ENCODE results near the gene TPM2.

The TPM2 gene

DNA sequence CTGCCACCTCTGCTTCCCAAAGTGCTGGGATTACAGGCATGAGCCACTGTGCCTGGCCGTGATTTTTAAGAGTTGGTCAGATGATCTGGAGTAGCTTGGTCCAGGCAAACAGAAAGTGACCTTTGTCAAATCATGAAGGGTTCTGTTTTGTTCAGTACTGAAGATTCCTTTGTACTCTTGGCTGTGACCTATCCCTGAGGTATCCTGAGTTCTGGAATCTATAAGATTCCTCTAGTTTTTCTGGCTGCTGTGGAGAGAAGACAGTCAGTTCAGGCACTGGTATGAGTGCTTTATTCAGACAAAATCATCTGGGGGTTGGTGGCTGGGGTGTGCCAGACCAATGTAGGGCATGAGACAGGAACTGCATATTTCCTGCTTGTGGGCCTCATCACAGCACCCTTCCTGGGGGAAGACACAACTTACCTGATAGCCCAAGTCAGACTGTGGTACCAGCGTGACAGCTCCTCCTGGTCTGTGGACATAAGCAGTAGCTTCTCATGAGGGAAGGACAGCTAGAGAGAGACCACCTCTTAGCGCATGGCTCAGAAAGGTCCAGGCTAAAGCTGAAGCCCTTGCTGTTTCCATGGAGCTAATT lies 27.9 kb downstream of the TPM2 start:
- no peak for FAIRE-seq
- TF ChIP-seq POLR2AphosphoS5 (IDR thresholded peaks at IDR 0.05; ENCODE audit: low read depth, low read length) (no peak), PAX5 (IDR thresholded peaks at IDR 0.05; ENCODE audit: insufficient read depth, low read length, severe bottlenecking) (no peak), SPI1 (IDR thresholded peaks at IDR 0.05; ENCODE audit: low read depth, low read length) (no peak), POU2F2 (IDR thresholded peaks at IDR 0.05; ENCODE audit: low read depth, low read length) (no peak), TAF1 (IDR thresholded peaks at IDR 0.05; ENCODE audit: low read depth, low read length) (no peak)
- DNase-seq (ENCODE audit: insufficient read length, low spot score) = no peak

DNA sequence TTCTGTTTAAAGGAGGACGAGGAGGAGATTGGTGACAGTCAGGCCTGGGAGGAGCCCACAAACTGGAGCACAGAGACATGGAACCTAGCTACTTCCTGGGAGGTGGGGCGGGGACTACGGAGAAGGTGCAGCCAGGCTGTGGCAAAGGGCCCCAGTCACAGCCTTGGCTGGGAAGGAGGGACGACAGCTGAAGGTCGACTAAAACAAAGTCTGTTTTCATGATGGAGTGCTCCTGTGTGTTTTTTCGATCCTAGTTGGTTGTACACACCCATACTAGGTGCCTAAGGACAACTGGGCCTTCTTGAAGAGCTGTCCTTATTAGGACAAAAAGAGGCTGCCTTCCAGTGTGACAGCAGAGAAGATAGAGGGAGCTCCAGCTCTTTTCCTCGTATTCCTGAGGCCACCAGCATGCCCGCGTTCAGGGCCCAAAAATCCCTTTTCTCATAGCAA lies 28.7 kb downstream of the TPM2 start:
- no peak for FAIRE-seq
- TF ChIP-seq POU2F2 (IDR thresholded peaks at IDR 0.05; ENCODE audit: low read depth, low read length) (no peak), SPI1 (IDR thresholded peaks at IDR 0.05; ENCODE audit: low read depth, low read length) (no peak), PAX5 (IDR thresholded peaks at IDR 0.05; ENCODE audit: insufficient read depth, low read length, severe bottlenecking) (no peak), POLR2AphosphoS5 (IDR thresholded peaks at IDR 0.05; ENCODE audit: low read depth, low read length) (no peak), TAF1 (IDR thresholded peaks at IDR 0.05; ENCODE audit: low read depth, low read length) (no peak)
- no peak for DNase-seq (ENCODE audit: insufficient read length, low spot score)

DNA sequence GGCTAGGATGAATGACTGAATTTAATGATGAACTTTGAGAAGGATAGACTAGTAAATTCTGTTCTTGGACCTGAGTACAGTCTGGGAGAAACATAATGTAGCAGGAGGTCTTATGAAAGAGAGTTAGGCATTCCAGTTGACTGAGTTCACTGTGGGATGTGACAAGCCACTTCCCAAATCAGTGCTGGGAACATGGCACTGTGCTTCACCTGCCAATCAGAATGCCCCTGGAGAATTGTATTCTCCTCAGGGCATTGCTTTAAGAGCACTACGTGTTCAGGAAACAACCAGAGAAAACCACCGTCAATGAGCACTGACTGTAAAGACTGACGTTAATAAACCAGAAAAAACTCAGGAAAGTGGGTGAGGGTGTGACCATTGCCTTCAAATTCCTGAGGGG lies 30.4 kb downstream of the TPM2 start:
- FAIRE-seq (peak; percentile 35), DNase-seq (ENCODE audit: insufficient read length, low spot score) (no peak)
- TF ChIP-seq POLR2AphosphoS5 (IDR thresholded peaks at IDR 0.05; ENCODE audit: low read depth, low read length) (no peak), SPI1 (IDR thresholded peaks at IDR 0.05; ENCODE audit: low read depth, low read length) (no peak), TAF1 (IDR thresholded peaks at IDR 0.05; ENCODE audit: low read depth, low read length) (no peak), PAX5 (IDR thresholded peaks at IDR 0.05; ENCODE audit: insufficient read depth, low read length, severe bottlenecking) (no peak), POU2F2 (IDR thresholded peaks at IDR 0.05; ENCODE audit: low read depth, low read length) (no peak), POLR2A (IDR thresholded peaks at IDR 0.05; ENCODE audit: low read depth, low read length) (no peak)

DNA sequence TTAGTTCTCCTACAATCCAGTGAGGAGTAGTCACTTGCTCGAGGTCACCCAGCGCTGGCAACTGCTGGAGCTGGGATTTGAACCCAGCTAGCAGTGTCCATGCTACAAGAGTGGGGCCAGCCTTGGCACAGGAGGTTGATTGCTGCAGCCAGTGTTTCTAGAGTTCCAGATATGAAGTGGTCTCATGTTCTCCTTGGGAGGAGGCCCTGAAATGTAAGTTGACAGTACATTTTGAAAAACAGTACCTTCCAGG lies 30.8 kb downstream of the TPM2 start:
- no peak for TF ChIP-seq POU2F2 (IDR thresholded peaks at IDR 0.05; ENCODE audit: low read depth, low read length)
- TF ChIP-seq SPI1 (IDR thresholded peaks at IDR 0.05; ENCODE audit: low read depth, low read length) = no peak
- TF ChIP-seq POLR2AphosphoS5 (IDR thresholded peaks at IDR 0.05; ENCODE audit: low read depth, low read length) = no peak
- TF ChIP-seq TAF1 (IDR thresholded peaks at IDR 0.05; ENCODE audit: low read depth, low read length) = no peak
- no peak for FAIRE-seq
- DNase-seq (ENCODE audit: insufficient read length, low spot score) = no peak

DNA sequence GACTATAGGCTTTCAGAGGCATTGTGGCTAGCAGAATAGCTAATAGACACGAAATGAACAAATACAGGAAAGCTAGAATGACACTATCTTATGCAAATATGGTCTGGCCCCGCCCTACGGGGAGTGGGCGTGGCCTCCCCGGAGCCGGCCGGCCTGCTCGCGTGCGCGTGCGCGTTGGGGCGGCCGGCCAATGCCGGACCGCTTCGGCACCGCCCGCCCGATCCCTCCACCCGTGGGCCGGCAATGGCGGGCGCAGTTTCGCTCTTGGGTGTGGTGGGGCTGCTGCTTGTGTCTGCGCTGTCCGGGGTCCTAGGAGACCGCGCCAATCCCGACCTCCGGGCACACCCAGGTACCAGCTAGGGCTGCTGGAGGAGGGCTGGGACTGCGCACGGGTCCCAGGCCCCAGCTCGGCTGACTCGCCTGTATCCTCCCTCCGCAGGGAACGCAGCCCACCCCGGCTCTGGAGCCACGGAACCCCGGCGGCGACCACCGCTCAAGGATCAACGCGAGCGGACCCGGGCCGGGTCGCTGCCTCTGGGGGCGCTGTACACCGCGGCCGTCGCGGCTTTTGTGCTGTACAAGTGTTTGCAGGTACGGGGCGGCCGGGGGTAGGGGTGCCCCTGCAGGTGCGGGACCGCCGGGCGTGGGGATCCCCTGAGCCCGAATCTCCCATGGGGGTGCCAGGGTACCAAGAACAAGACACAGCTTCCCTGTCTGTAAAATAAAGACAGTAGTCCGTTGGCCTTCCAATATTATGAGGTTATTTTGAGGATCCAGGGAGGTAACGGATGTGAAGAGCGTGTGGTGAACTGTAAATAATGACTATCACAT lies 31.4 kb downstream of the TPM2 start, which contains the start of gene CCDC107:
TSS of gene CCDC107 (plus strand) at position 156 of the 831 bp plus-strand sequence. CDS start at position 244, 88 bp downstream.
- DNase-seq (ENCODE audit: insufficient read length, low spot score) (peak; percentile 88), FAIRE-seq (peak; percentile 97)
- TF ChIP-seq POLR2A (IDR thresholded peaks at IDR 0.05; ENCODE audit: low read depth, low read length) = peak; percentile 75
- no peak for TF ChIP-seq PAX5 (IDR thresholded peaks at IDR 0.05; ENCODE audit: insufficient read depth, low read length, severe bottlenecking)
- no peak for TF ChIP-seq POLR2AphosphoS5 (IDR thresholded peaks at IDR 0.05; ENCODE audit: low read depth, low read length)
- no peak for TF ChIP-seq SPI1 (IDR thresholded peaks at IDR 0.05; ENCODE audit: low read depth, low read length)
- TF ChIP-seq TAF1 (IDR thresholded peaks at IDR 0.05; ENCODE audit: low read depth, low read length) = 0 out of 2 replicates have a peak, but pooled peaks have one; percentile 25
- peak; percentile 94 for TF ChIP-seq POU2F2 (IDR thresholded peaks at IDR 0.05; ENCODE audit: low read depth, low read length)

DNA sequence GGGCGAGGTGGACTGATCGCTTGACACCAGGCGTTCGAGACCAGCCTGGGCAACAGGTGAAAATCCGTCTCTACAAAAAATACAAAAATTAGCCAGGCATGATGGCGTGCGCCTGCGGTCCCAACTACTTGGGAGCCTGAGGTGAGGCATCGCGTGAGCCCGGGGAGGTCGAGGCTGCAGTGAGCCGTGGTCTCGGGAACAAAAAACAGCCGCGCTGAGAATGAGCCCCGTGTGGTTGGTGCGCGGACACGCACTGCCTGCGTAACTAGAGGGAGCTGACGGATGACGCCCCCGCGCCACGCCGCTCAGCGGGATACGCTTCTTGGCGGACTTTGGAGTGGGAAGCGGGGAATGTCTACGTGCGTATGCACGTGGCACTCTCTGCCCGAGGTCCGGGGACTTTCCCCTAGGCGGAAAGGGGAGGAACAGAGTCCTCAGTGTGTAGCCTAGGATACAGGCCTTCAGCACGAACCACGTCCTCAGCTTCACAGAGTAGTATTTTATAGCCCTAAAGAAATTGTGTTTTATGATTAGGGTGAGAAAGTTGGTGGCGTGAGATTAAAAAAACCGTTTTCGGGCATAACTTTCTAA lies 32.1 kb downstream of the TPM2 start, which contains the start of gene RMRP:
TSS of gene RMRP (minus strand) at position 474 of the 591 bp plus-strand sequence.
- peak; percentile 70 for TF ChIP-seq SPI1 (IDR thresholded peaks at IDR 0.05; ENCODE audit: low read depth, low read length)
- TF ChIP-seq POLR2AphosphoS5 (IDR thresholded peaks at IDR 0.05; ENCODE audit: low read depth, low read length) = no peak
- FAIRE-seq (no peak), DNase-seq (ENCODE audit: insufficient read length, low spot score) (peak; percentile 84)

DNA sequence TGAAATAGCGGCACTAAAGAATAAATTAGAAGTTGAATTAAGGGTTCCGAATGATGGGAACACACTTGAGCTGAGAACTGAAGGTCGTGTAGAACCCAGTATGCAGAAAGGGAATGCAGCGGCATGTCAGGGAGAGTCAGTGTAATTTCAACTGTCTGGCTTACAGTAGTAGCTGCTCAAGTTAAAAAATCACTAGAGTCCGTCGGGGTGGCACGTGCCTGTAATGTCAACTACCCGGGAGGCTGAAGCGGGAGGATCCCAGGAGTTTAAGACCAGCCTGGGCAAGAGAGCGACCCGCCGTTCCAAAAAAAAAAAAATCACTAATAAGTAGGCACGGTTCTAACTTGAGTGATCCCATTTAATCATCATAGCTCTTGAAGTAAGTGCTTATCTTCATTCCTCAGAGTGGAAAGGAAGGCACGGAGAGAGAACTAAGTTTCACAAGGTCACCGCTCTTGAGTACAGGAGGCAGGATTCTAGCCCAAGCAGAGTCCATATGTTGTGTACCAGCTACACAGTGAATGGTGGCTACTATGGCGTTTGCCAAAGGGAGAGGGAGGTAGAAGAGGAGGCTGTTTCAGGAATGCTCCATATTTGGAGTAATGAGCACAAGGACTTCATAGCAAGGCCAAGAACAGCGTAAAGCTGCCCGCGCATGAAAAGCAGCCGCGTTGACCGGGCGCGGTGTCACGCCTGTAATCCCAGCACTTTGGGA lies 32.7 kb downstream of the TPM2 start:
- DNase-seq (ENCODE audit: insufficient read length, low spot score) (no peak), FAIRE-seq (no peak)
- TF ChIP-seq TAF1 (IDR thresholded peaks at IDR 0.05; ENCODE audit: low read depth, low read length) = no peak
- no peak for TF ChIP-seq POU2F2 (IDR thresholded peaks at IDR 0.05; ENCODE audit: low read depth, low read length)
- TF ChIP-seq POLR2AphosphoS5 (IDR thresholded peaks at IDR 0.05; ENCODE audit: low read depth, low read length) = no peak
- TF ChIP-seq SPI1 (IDR thresholded peaks at IDR 0.05; ENCODE audit: low read depth, low read length) = no peak
- TF ChIP-seq POLR2A (IDR thresholded peaks at IDR 0.05; ENCODE audit: low read depth, low read length) = no peak
- TF ChIP-seq PAX5 (IDR thresholded peaks at IDR 0.05; ENCODE audit: insufficient read depth, low read length, severe bottlenecking) = no peak

DNA sequence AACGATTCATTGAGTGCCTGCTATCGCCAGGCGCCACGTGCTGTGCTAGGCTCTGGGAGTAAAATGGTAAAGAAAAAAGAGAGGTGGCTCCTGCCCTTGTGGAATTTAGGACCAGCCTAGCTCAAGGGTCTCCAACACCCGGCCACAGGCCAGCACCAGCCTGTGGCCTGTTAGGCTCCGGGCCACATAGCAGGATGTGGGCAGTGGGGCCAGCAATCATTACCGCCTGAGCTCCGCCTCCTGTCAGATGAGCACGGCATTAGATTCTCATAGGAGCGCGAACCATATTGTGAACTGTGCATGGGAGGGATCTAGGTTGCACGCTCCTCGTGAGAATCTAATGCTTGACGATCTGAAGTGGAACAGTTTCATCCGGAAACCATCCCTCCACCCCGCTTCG lies 33.4 kb downstream of the TPM2 start:
- no peak for DNase-seq (ENCODE audit: insufficient read length, low spot score)
- TF ChIP-seq POU2F2 (IDR thresholded peaks at IDR 0.05; ENCODE audit: low read depth, low read length) = no peak
- TF ChIP-seq SPI1 (IDR thresholded peaks at IDR 0.05; ENCODE audit: low read depth, low read length) = no peak
- no peak for TF ChIP-seq POLR2AphosphoS5 (IDR thresholded peaks at IDR 0.05; ENCODE audit: low read depth, low read length)
- no peak for TF ChIP-seq POLR2A (IDR thresholded peaks at IDR 0.05; ENCODE audit: low read depth, low read length)
- no peak for TF ChIP-seq TAF1 (IDR thresholded peaks at IDR 0.05; ENCODE audit: low read depth, low read length)
- TF ChIP-seq PAX5 (IDR thresholded peaks at IDR 0.05; ENCODE audit: insufficient read depth, low read length, severe bottlenecking) = no peak
- FAIRE-seq = no peak

DNA sequence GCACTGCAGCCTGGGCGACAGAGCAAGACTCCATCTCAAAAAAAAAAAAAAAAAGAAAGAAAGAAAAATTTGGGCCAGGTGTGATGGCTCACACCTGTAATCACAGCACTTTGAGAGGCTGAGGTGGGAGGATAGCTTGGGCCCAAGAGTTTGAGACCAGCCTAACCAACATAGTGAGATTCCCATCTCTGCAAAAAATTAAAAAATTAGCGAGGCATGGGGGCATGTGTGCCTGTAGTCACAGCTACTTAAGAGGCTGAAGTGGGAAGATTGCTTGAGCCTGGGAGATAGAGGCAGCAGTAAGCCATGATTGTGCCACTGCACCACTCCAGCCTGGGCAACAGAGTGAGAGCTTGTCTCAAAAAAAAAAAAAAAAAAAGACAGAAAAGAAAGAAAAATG lies 36.1 kb downstream of the TPM2 start:
- TF ChIP-seq POLR2A (IDR thresholded peaks at IDR 0.05; ENCODE audit: low read depth, low read length) (no peak), PAX5 (IDR thresholded peaks at IDR 0.05; ENCODE audit: insufficient read depth, low read length, severe bottlenecking) (no peak), SPI1 (IDR thresholded peaks at IDR 0.05; ENCODE audit: low read depth, low read length) (no peak), POU2F2 (IDR thresholded peaks at IDR 0.05; ENCODE audit: low read depth, low read length) (no peak), POLR2AphosphoS5 (IDR thresholded peaks at IDR 0.05; ENCODE audit: low read depth, low read length) (no peak)
- no peak for FAIRE-seq
- no peak for DNase-seq (ENCODE audit: insufficient read length, low spot score)
